NCI-H146 treated with DMSO at 0.1 percent for 48 hours (cell line): ENCODE data around the gene SLC16A12.
"Not testable (repeated sequence)": the region's sequence is repeated elsewhere in the genome, so short reads cannot be mapped to it uniquely, and the experiment has no call there.

Experiments
- DNase-seq: peaks from one replicate; lab custom pipeline; 2025; ENCODE audit not compliant: unreplicated experiment; lab: John Stamatoyannopoulos, UW

SLC16A12 gene

GRCh38 chr10:89474452-89474851 is 60.9 kb downstream of the SLC16A12 start:
- no peak for DNase-seq

- DNase-seq: no peak
Observed at GRCh38 chr10:89471110-89471809, 64.1 kb downstream of the SLC16A12 start.

- DNase-seq: no peak
Observed at GRCh38 chr10:89470628-89471027, 64.8 kb downstream of the SLC16A12 start.

- DNase-seq: no peak
Observed at GRCh38 chr10:89469517-89469916, 65.9 kb downstream of the SLC16A12 start.

- no peak for DNase-seq
Observed at GRCh38 chr10:89468191-89468965, 67.0 kb downstream of the SLC16A12 start.

- DNase-seq: peak; percentile 9
Observed at GRCh38 chr10:89466599-89467035, 68.8 kb downstream of the SLC16A12 start.

- DNase-seq: no peak
Observed at GRCh38 chr10:89465196-89465595, 70.2 kb downstream of the SLC16A12 start.

- no peak for DNase-seq
Observed at GRCh38 chr10:89463846-89464537, 71.4 kb downstream of the SLC16A12 start.

- DNase-seq: no peak
Observed at GRCh38 chr10:89458784-89459183, 76.6 kb downstream of the SLC16A12 start.

- DNase-seq: no peak
Observed at GRCh38 chr10:89458291-89458690, 77.1 kb downstream of the SLC16A12 start.

- DNase-seq: no peak
Observed at GRCh38 chr10:89454561-89455347, 80.6 kb downstream of the SLC16A12 start.

GRCh38 chr10:89452193-89452592 is 83.2 kb downstream of the SLC16A12 start:
- no peak for DNase-seq

- DNase-seq: no peak
Observed at GRCh38 chr10:89450901-89451300, 84.5 kb downstream of the SLC16A12 start.

GRCh38 chr10:89444819-89445218 is 90.6 kb downstream of the SLC16A12 start:
- not testable (repeated sequence) for DNase-seq

GRCh38 chr10:89442289-89442688 is 93.1 kb downstream of the SLC16A12 start:
- no peak for DNase-seq

- DNase-seq: no peak
Observed at GRCh38 chr10:89440226-89441009, 95.0 kb downstream of the SLC16A12 start.

- no peak for DNase-seq
Observed at GRCh38 chr10:89438525-89438924, 96.9 kb downstream of the SLC16A12 start.

- DNase-seq: no peak
Observed at GRCh38 chr10:89431977-89432376, 103.4 kb downstream of the SLC16A12 start.

- no peak for DNase-seq
Observed at GRCh38 chr10:89428877-89429276, 106.5 kb downstream of the SLC16A12 start.

- no peak for DNase-seq
Observed at GRCh38 chr10:89427629-89428028, 107.8 kb downstream of the SLC16A12 start.
